Measurements from ENCODE around the gene C19orf85.

DNA sequence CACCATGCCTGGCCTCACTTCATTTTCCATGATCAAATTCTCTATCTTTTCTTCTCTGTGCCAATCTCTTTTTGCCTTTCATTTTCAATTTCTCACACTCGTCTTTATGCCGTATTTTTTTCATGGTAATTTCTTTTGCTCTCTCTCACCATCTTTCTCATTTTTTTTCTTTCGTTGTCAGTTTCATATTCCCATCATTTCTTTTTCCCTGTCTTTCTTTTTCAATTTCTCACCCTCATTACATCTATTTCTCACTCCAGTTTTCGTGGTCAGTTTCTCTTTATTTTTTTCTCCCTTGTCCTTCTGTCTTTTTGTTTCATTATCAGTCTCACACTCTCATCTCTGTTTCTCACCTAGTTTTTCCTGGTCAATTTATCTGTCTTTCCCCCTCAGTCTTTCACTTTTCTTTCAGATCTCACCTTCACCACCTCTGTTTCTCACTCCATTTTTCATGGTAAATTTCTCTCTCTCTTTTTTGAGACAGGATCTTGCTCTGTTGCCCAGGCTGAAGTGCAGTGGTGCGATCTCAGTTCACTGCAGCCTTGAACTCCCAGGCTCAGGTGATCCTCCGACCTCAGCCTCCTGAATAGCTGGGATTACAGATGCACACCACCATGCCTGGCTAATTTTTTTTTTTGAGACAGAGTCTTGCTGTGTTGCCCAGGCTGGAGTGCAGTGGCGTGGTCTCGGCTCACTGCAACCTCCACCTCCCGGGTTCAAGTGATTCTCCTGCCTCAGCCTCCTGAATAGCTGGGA, 37.8 kb upstream of the C19orf85 start:
- TF ChIP-seq, protein P1, sequence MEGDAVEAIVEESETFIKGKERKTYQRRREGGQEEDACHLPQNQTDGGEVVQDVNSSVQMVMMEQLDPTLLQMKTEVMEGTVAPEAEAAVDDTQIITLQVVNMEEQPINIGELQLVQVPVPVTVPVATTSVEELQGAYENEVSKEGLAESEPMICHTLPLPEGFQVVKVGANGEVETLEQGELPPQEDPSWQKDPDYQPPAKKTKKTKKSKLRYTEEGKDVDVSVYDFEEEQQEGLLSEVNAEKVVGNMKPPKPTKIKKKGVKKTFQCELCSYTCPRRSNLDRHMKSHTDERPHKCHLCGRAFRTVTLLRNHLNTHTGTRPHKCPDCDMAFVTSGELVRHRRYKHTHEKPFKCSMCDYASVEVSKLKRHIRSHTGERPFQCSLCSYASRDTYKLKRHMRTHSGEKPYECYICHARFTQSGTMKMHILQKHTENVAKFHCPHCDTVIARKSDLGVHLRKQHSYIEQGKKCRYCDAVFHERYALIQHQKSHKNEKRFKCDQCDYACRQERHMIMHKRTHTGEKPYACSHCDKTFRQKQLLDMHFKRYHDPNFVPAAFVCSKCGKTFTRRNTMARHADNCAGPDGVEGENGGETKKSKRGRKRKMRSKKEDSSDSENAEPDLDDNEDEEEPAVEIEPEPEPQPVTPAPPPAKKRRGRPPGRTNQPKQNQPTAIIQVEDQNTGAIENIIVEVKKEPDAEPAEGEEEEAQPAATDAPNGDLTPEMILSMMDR (IDR thresholded peaks at IDR 0.05) = no peak
- no peak for TF ChIP-seq POLR2A (IDR thresholded peaks at IDR 0.05)

Data from adrenal gland (tissue), 5 donors.